Bronchial epithelial cell (primary cell): ENCODE measurements around the gene MBD4. TPM values are rescaled to one million over a fixed set of nuclear protein-coding genes. Genes with fewer than 3 reads are reported as not detected.
"Not testable (repeated sequence)": the region's sequence is repeated elsewhere in the genome, so short reads cannot be mapped to it uniquely, and the experiment has no call there.

Experiments used
- DNase-seq: peaks from one replicate; pipeline ENCODE4 v3.0.0-alpha.2; 2010; ENCODE audit warnings: low read depth
- FAIRE-seq: peaks from 2 replicates; lab custom pipeline; 2011; peaks lifted over from hg19 to GRCh38; lab: Jason Lieb, UNC
- H3K27me3 ChIP-seq: 2 replicates; pipeline ENCODE4 v1.5.1; 2011; ENCODE audit warnings: low read length; ENCODE audit not compliant: control insufficient read depth, insufficient read depth
- H3K36me3 ChIP-seq: 2 replicates; pipeline ENCODE4 v1.5.1; 2011; ENCODE audit warnings: low read length; ENCODE audit not compliant: control insufficient read depth, insufficient read depth
- H3K4me3 ChIP-seq: 2 replicates; pipeline ENCODE4 v1.5.1; 2011; ENCODE audit warnings: mild to moderate bottlenecking, low read depth, low read length, control low read depth
- CTCF ChIP-seq: IDR thresholded peaks from 2 replicates; pipeline ENCODE4 v1.5.1; 2011; ENCODE audit warnings: mild to moderate bottlenecking, moderate library complexity, low read length, control low read depth, inconsistent platforms; ENCODE audit not compliant: insufficient read depth, severe bottlenecking
- total RNA-seq: library from RNA; depleted of rRNA; stranded (reverse); fragments of >200 nt; gene quantifications from 2 replicates; pipeline ENCODE4 v1.2.1, GENCODE V29; 2014

MBD4 gene
- total RNA-seq, 1 donor from 2014 or later: 11.3 TPM

GRCh38 chr3:129402210-129402609, 37.5 kb downstream of the MBD4 start:
- TF ChIP-seq CTCF: no peak
- Histone ChIP-seq H3K27me3 (no peaks in the 10 kb centered on the region), H3K36me3 (no peaks in the 10 kb centered on the region), H3K4me3 (no peak overlapping the region)
- FAIRE-seq (no peak), DNase-seq (no peak)

- TF ChIP-seq CTCF: no peak
- no peak for FAIRE-seq
- Histone ChIP-seq H3K27me3 (no peaks in the 10 kb centered on the region), H3K4me3 (no peak overlapping the region), H3K36me3 (peaks cover 5% of the 10 kb centered on the region)
- DNase-seq: peak; percentile 35
Measured at GRCh38 chr3:129399895-129400357, 39.8 kb downstream of the MBD4 start.

- no peak for FAIRE-seq
Measured at GRCh38 chr3:129399145-129399894, 40.4 kb downstream of the MBD4 start.

GRCh38 chr3:129398803-129399144, 41.0 kb downstream of the MBD4 start:
- DNase-seq: peak; percentile 17
- Histone ChIP-seq H3K4me3 (peak overlapping the region; percentile 59), H3K36me3 (peaks cover 5% of the 10 kb centered on the region), H3K27me3 (no peaks in the 10 kb centered on the region)
- TF ChIP-seq CTCF: no peak
- no peak for FAIRE-seq

More at GRCh38 chr3:129399145-129399894, 40.4 kb downstream of the MBD4 start:
- DNase-seq: peak; percentile 94
- Histone ChIP-seq H3K27me3 (no peaks in the 10 kb centered on the region), H3K4me3 (peak overlapping the region; percentile 59), H3K36me3 (peaks cover 5% of the 10 kb centered on the region)
- TF ChIP-seq CTCF: peak; percentile 78

GRCh38 chr3:129393760-129394564, 45.8 kb downstream of the MBD4 start:
- H3K36me3 ChIP-seq: peaks cover 12% of the 10 kb centered on the region
- peak; percentile 79 for FAIRE-seq
- not testable (repeated sequence) for H3K4me3 ChIP-seq, H3K27me3 ChIP-seq, DNase-seq

- DNase-seq (no peak), FAIRE-seq (no peak)
- TF ChIP-seq CTCF: no peak
- peaks cover 12% of the 10 kb centered on the region for H3K36me3 ChIP-seq
- H3K4me3 ChIP-seq: no peak overlapping the region
- no peaks in the 10 kb centered on the region for H3K27me3 ChIP-seq
Measured at GRCh38 chr3:129393271-129393670, 46.5 kb downstream of the MBD4 start.

GRCh38 chr3:129392106-129392887, 47.5 kb downstream of the MBD4 start:
- H3K4me3 ChIP-seq, DNase-seq, FAIRE-seq, H3K27me3 ChIP-seq: not testable (repeated sequence)
- H3K36me3 ChIP-seq: peaks cover 12% of the 10 kb centered on the region

GRCh38 chr3:129391583-129391982, 48.2 kb downstream of the MBD4 start:
- DNase-seq, H3K27me3 ChIP-seq, FAIRE-seq, H3K4me3 ChIP-seq: not testable (repeated sequence)
- H3K36me3 ChIP-seq: peaks cover 10% of the 10 kb centered on the region
